Activated CD8-positive, alpha-beta memory T cell treated with anti-CD3 and anti-CD28 coated beads for 1 hour (primary cell): ENCODE measurements around the gene DIPK2B.

Source experiments
- DNase-seq, 2 donors: peaks; one replicate each; pipeline ENCODE4 v3.0.0-alpha.2; 2020; ENCODE audit warnings: low read depth in 1 of 2; ENCODE audit errors: extremely low read depth in 1 of 2

DIPK2B gene

DNA sequence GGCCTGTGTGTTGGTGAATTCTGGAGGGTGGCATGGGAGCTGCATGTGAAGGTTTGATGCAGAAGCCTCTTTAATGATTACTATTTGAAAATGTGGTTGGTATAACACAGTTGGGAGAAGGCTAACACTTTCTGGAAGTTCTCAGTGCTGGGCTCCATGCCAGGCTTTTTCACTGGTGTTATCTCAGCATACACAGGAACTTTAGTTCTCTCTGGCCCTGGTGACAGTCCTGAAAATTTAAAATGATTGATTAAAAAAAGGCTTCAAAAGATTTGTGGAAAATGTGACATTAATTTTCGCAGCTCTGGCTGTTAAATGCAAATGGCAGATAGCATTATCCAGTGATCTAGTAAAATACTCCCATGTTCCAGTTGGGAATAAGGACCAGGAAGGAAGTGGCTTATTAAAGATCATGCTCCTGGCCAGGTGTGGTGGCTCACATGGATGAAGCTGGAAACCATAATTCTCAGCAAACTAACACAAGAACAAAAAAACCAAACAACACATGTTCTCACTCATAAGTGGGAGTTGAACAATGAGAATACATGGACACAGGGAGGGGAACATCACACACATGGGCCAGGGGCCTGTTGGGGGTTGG lies 36.6 kb downstream of the DIPK2B start:
- no peak for DNase-seq

DNA sequence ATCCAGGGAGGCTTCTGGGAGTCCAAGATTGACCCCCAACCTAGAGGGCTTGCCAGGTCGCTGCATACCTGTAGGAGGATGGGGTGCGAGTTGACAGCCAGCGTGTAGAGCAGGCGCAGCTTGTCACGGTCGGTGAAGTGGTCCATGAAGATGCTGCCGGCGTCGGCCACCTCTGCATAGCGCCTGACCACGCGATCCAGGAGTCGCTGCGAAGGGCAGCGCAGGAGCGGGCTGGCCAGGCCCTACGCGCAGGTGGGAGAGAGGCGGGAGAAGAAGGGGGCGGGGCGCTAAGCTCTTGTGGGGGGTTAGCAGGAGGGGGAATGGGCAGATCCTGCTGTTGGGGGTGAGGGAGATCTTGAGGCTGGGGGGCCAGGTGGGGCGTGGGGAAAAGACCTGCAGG lies 43.0 kb downstream of the DIPK2B start:
- DNase-seq, result no peak

DNA sequence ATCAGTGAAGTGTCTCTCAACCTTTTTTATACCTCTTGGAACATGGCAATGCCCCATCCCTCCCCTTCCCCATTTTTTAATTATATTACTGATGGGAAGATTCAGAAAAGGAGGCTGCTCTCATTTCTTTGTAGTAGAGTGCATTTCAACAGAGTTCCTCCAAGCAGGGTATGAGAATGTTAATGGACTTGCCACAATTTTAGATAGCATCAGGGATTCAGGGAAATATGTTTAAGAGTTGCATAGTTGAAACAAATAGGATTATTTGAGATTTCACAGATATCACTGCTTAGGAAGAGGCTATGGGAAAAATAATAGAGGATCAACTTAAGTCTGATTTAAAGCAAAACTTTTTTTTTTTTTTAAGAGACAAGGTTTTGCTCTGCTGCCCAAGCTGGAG lies 46.2 kb downstream of the DIPK2B start:
- DNase-seq, result no peak

DNA sequence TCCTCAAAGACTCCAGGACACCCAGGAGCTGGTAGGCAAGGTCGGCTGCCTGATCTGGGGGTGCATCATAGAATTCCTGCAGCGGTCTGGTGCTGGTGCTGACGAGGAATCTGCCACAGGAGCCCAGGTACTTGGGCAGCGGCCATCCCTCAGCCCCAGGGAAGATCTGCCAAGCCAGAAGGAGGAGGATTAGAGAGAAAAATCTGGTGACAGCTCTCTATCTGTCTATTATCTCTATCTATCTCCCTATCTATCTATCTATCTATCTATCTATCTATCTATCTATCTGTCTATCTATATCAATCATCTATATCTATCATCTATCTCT lies 46.7 kb downstream of the DIPK2B start:
- DNase-seq, result no peak
